ENCODE measurements around the gene AKIRIN2.
"Not testable (repeated sequence)": the region's sequence is repeated elsewhere in the genome, so short reads cannot be mapped to it uniquely, and the experiment has no call there.

The AKIRIN2 gene

GRCh38 chr6:87692086-87692485 is 9.9 kb downstream of the AKIRIN2 start:
- Histone ChIP-seq H3K4me1 (ENCODE audit: insufficient read depth, insufficient read length) (no peaks in the 10 kb centered on the region), H3K4me3 (ENCODE audit: insufficient read length, low read depth) (no peak overlapping the region), H3K27me3 (ENCODE audit: insufficient read depth, insufficient read length) (no peaks in the 10 kb centered on the region), H3K9me3 (ENCODE audit: insufficient read depth, low read length) (no peaks in the 10 kb centered on the region), H3K9ac (ENCODE audit: insufficient read length, low read depth) (no peak overlapping the region), H3K36me3 (ENCODE audit: insufficient read depth, insufficient read length, low read length) (peaks cover 8% of the 10 kb centered on the region)
- TF ChIP-seq SUZ12 (IDR thresholded peaks at IDR 0.05; ENCODE audit: extremely low read depth, insufficient read depth, insufficient read length) (no peak), YY1 (IDR thresholded peaks at IDR 0.05; ENCODE audit: insufficient read depth, insufficient read length) (no peak), ZNF274 (IDR thresholded peaks at IDR 0.05; ENCODE audit: low read depth, low read length) (no peak)
- no peak for DNase-seq (ENCODE audit: low read depth, low spot score)

GRCh38 chr6:87690441-87690840 is 11.6 kb downstream of the AKIRIN2 start:
- TF ChIP-seq SUZ12 (IDR thresholded peaks at IDR 0.05; ENCODE audit: extremely low read depth, insufficient read depth, insufficient read length) (no peak), YY1 (IDR thresholded peaks at IDR 0.05; ENCODE audit: insufficient read depth, insufficient read length) (no peak), ZNF274 (IDR thresholded peaks at IDR 0.05; ENCODE audit: low read depth, low read length) (no peak)
- DNase-seq (ENCODE audit: low read depth, low spot score) = no peak
- Histone ChIP-seq H3K9ac (ENCODE audit: insufficient read length, low read depth) (no peak overlapping the region), H3K9me3 (ENCODE audit: insufficient read depth, low read length) (no peaks in the 10 kb centered on the region), H3K4me1 (ENCODE audit: insufficient read depth, insufficient read length) (no peaks in the 10 kb centered on the region), H3K4me3 (ENCODE audit: insufficient read length, low read depth) (no peak overlapping the region), H3K36me3 (ENCODE audit: insufficient read depth, insufficient read length, low read length) (peaks cover 8% of the 10 kb centered on the region), H3K27me3 (ENCODE audit: insufficient read depth, insufficient read length) (no peaks in the 10 kb centered on the region)

GRCh38 chr6:87687893-87688292 is 14.1 kb downstream of the AKIRIN2 start:
- not testable (repeated sequence) for H3K27me3 ChIP-seq (ENCODE audit: insufficient read depth, insufficient read length); H3K9me3 ChIP-seq (ENCODE audit: insufficient read depth, low read length); H3K4me3 ChIP-seq (ENCODE audit: insufficient read length, low read depth); H3K9ac ChIP-seq (ENCODE audit: insufficient read length, low read depth); H3K4me1 ChIP-seq (ENCODE audit: insufficient read depth, insufficient read length); H3K36me3 ChIP-seq (ENCODE audit: insufficient read depth, insufficient read length, low read length); DNase-seq (ENCODE audit: low read depth, low spot score)

DNA sequence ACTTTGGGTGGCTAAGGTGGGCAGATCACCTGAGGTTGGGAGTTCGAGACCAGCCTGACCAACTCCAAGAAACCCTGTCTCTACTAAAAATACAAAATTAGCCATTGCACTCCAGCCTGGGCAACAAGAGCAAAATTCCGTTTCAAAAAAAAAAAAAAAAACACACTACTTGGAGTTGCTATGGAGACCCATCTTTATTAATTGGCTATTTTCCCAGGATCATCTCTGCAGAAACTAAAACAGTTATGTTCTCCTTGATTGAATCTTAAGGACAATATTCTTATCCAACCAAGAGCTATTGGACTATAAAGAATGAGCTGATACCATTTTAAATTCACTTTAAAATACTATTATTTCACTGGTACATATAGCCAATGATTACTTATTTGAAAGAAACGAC is 14.7 kb downstream of the AKIRIN2 start:
- Histone ChIP-seq H3K4me1 (ENCODE audit: insufficient read depth, insufficient read length) (no peaks in the 10 kb centered on the region), H3K27me3 (ENCODE audit: insufficient read depth, insufficient read length) (no peaks in the 10 kb centered on the region), H3K9ac (ENCODE audit: insufficient read length, low read depth) (no peak overlapping the region), H3K4me3 (ENCODE audit: insufficient read length, low read depth) (no peak overlapping the region), H3K36me3 (ENCODE audit: insufficient read depth, insufficient read length, low read length) (peaks cover 12% of the 10 kb centered on the region), H3K9me3 (ENCODE audit: insufficient read depth, low read length) (no peaks in the 10 kb centered on the region)
- TF ChIP-seq YY1 (IDR thresholded peaks at IDR 0.05; ENCODE audit: insufficient read depth, insufficient read length) = no peak
- TF ChIP-seq SUZ12 (IDR thresholded peaks at IDR 0.05; ENCODE audit: extremely low read depth, insufficient read depth, insufficient read length) = no peak
- TF ChIP-seq ZNF274 (IDR thresholded peaks at IDR 0.05; ENCODE audit: low read depth, low read length) = no peak
- no peak for DNase-seq (ENCODE audit: low read depth, low spot score)

DNA sequence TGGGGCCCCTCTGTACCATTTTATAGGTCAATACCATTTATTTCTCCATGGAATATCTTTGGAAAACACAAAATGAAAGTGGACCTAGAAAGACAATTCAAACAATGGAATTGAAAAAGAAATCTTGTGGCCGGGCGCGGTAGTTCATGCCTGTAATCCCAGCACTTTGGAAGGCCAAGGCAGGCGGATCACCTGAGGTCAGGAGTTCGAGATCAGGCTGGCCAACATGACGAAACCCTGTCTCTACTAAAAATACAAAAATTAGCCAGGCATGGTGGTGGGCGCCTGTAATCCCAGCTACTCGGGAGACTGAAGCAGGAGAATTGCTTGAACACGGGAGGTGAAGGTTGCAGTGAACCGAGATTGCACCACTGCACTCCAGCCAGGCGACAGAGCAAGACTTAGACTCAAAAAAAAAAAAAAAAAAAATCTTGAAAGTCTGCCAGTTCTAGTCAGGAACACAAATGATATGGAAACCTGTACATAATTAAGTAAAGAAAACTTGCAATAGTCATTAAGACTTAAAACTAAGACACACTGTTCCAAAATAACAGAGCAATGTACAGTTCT is 15.3 kb downstream of the AKIRIN2 start:
- not testable (repeated sequence) for H3K36me3 ChIP-seq (ENCODE audit: insufficient read depth, insufficient read length, low read length); DNase-seq (ENCODE audit: low read depth, low spot score); H3K4me1 ChIP-seq (ENCODE audit: insufficient read depth, insufficient read length); H3K9me3 ChIP-seq (ENCODE audit: insufficient read depth, low read length); H3K4me3 ChIP-seq (ENCODE audit: insufficient read length, low read depth); H3K9ac ChIP-seq (ENCODE audit: insufficient read length, low read depth); H3K27me3 ChIP-seq (ENCODE audit: insufficient read depth, insufficient read length)

- no peaks in the 10 kb centered on the region for H3K27me3 ChIP-seq (ENCODE audit: insufficient read depth, insufficient read length)
- DNase-seq (ENCODE audit: low read depth, low spot score) = no peak
- no peaks in the 10 kb centered on the region for H3K9me3 ChIP-seq (ENCODE audit: insufficient read depth, low read length)
- H3K4me3 ChIP-seq (ENCODE audit: insufficient read length, low read depth) = no peak overlapping the region
- peaks cover 9% of the 10 kb centered on the region for H3K36me3 ChIP-seq (ENCODE audit: insufficient read depth, insufficient read length, low read length)
- TF ChIP-seq ZNF274 (IDR thresholded peaks at IDR 0.05; ENCODE audit: low read depth, low read length) (no peak), YY1 (IDR thresholded peaks at IDR 0.05; ENCODE audit: insufficient read depth, insufficient read length) (no peak), SUZ12 (IDR thresholded peaks at IDR 0.05; ENCODE audit: extremely low read depth, insufficient read depth, insufficient read length) (no peak)
- H3K4me1 ChIP-seq (ENCODE audit: insufficient read depth, insufficient read length) = no peaks in the 10 kb centered on the region
- H3K9ac ChIP-seq (ENCODE audit: insufficient read length, low read depth) = no peak overlapping the region
These were observed 17.0 kb downstream of the AKIRIN2 start for GRCh38 chr6:87684895-87685654.

DNA sequence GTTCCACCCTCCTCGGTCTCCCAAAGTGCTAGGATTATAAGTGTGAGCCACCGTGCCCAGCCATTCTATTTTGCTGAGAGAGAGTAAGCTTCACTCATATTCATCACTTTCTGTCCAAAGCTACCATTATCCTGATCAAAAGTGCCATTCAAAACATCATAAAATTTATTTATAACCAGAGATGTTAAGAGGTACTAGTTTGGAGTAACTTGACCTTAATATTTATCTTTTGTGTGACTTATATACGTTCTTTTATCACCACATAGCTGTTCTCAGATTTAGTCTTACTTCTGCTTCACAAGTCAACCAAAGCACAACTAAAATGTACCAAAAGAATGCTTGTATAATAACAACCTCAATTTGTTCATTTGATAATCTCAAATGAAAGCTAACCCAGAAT is 18.1 kb downstream of the AKIRIN2 start:
- TF ChIP-seq YY1 (IDR thresholded peaks at IDR 0.05; ENCODE audit: insufficient read depth, insufficient read length) (no peak), ZNF274 (IDR thresholded peaks at IDR 0.05; ENCODE audit: low read depth, low read length) (no peak), SUZ12 (IDR thresholded peaks at IDR 0.05; ENCODE audit: extremely low read depth, insufficient read depth, insufficient read length) (no peak)
- Histone ChIP-seq H3K4me3 (ENCODE audit: insufficient read length, low read depth) (no peak overlapping the region), H3K9me3 (ENCODE audit: insufficient read depth, low read length) (no peaks in the 10 kb centered on the region), H3K27me3 (ENCODE audit: insufficient read depth, insufficient read length) (no peaks in the 10 kb centered on the region), H3K4me1 (ENCODE audit: insufficient read depth, insufficient read length) (no peaks in the 10 kb centered on the region), H3K9ac (ENCODE audit: insufficient read length, low read depth) (no peak overlapping the region), H3K36me3 (ENCODE audit: insufficient read depth, insufficient read length, low read length) (peaks cover 17% of the 10 kb centered on the region)
- DNase-seq (ENCODE audit: low read depth, low spot score) = no peak
